Right atrium auricular region (tissue), 2 donors: Measurements from ENCODE around the gene ICA1. TPM values are rescaled to one million over a fixed set of nuclear protein-coding genes. Genes with fewer than 3 reads are reported as not detected.

Experiments used
- DNase-seq: peaks from one replicate; pipeline ENCODE4 v3.0.0-alpha.2; 2019; ENCODE audit warnings: low spot score
- H3K27ac ChIP-seq, 2 donors: fragments of 200-600 bp; sonication (generic); 1 replicate in 1 of 2; 2 replicates in 1 of 2; pipeline ENCODE4 v1.5.1; 2016 to 2019
- H3K27me3 ChIP-seq, 2 donors: fragments of 200-600 bp; sonication (generic); one replicate each; pipeline versions ENCODE4 v1.5.1 to v1.6.0; 2017 to 2019
- H3K36me3 ChIP-seq: fragments of 200-600 bp; sonication (generic); one replicate; pipeline ENCODE4 v1.5.1; 2016
- H3K4me1 ChIP-seq, 2 donors: fragments of 200-600 bp; sonication (generic); one replicate each; pipeline versions ENCODE4 v1.5.1 to v1.6.0; 2017 to 2019
- H3K4me3 ChIP-seq, 2 donors: fragments of 200-600 bp; sonication (generic); 1 replicate in 1 of 2; 2 replicates in 1 of 2; pipeline ENCODE4 v1.5.1; 2017 to 2019; ENCODE audit warnings: mild to moderate bottlenecking in 1 of 2, moderate library complexity in 1 of 2
- H3K9me3 ChIP-seq, 2 donors: fragments of 200-600 bp; sonication (generic); one replicate each; pipeline ENCODE4 v1.5.1; 2019
- CTCF ChIP-seq, 2 donors: fragments of 200-600 bp; sonication (generic); IDR thresholded peaks; one replicate each; pipeline ENCODE4 v1.5.1; 2019; ENCODE audit warnings: antibody characterized with exemption in 2 of 2
- total RNA-seq, 2 donors: library from RNA; depleted of rRNA; stranded (reverse); fragments of >200 nt; gene quantifications; one replicate each; pipeline ENCODE4 v1.1.0, GENCODE V29; 2016

ICA1 gene
- total RNA-seq, 2 donors from 2014 or later = 39.4 to 51.8 TPM

GRCh38 chr7:8151161-8151725 is 110.7 kb downstream of the ICA1 start:
- Histone ChIP-seq H3K27me3 (no peaks in the 10 kb centered on the region), H3K36me3 (no peaks in the 10 kb centered on the region), H3K4me1 (peaks cover 0 to 17% of the 10 kb centered on the region in 2 donors), H3K4me3 (no peak overlapping the region), H3K9me3 (no peaks in the 10 kb centered on the region), H3K27ac (no peak overlapping the region)
- no peak for TF ChIP-seq CTCF (IDR thresholded peaks at IDR 0.05)
- DNase-seq = no peak

GRCh38 chr7:8149222-8149621 is 112.7 kb downstream of the ICA1 start:
- H3K27ac ChIP-seq = no peak overlapping the region
- no peak for DNase-seq
- H3K36me3 ChIP-seq = no peaks in the 10 kb centered on the region
- H3K9me3 ChIP-seq = no peaks in the 10 kb centered on the region
- no peak overlapping the region for H3K4me3 ChIP-seq
- H3K4me1 ChIP-seq = peaks cover 0 to 17% of the 10 kb centered on the region in 2 donors
- H3K27me3 ChIP-seq = no peaks in the 10 kb centered on the region
- no peak for TF ChIP-seq CTCF (IDR thresholded peaks at IDR 0.05)

GRCh38 chr7:8147760-8148463 is 114.1 kb downstream of the ICA1 start:
- H3K4me1 ChIP-seq = peaks cover 0 to 17% of the 10 kb centered on the region in 2 donors
- TF ChIP-seq CTCF (IDR thresholded peaks at IDR 0.05) = no peak
- H3K36me3 ChIP-seq = no peaks in the 10 kb centered on the region
- no peak overlapping the region for H3K27ac ChIP-seq
- DNase-seq = no peak
- H3K9me3 ChIP-seq = no peaks in the 10 kb centered on the region
- H3K4me3 ChIP-seq = no peak overlapping the region
- H3K27me3 ChIP-seq = no peaks in the 10 kb centered on the region

- peaks cover 0 to 17% of the 10 kb centered on the region in 2 donors for H3K4me1 ChIP-seq
- no peak for TF ChIP-seq CTCF (IDR thresholded peaks at IDR 0.05)
- no peaks in the 10 kb centered on the region for H3K27me3 ChIP-seq
- no peak overlapping the region for H3K4me3 ChIP-seq
- no peaks in the 10 kb centered on the region for H3K36me3 ChIP-seq
- H3K27ac ChIP-seq = peak overlapping the region in 1 of 2 donors; percentile 22
- DNase-seq = no peak
- no peaks in the 10 kb centered on the region for H3K9me3 ChIP-seq
Observed at GRCh38 chr7:8146788-8147413, 115.1 kb downstream of the ICA1 start.

GRCh38 chr7:8146106-8146787 is 115.7 kb downstream of the ICA1 start:
- Histone ChIP-seq H3K4me3 (no peak overlapping the region), H3K27ac (no peak overlapping the region), H3K4me1 (peaks cover 0 to 17% of the 10 kb centered on the region in 2 donors), H3K9me3 (no peaks in the 10 kb centered on the region), H3K36me3 (no peaks in the 10 kb centered on the region), H3K27me3 (no peaks in the 10 kb centered on the region)
- TF ChIP-seq CTCF (IDR thresholded peaks at IDR 0.05) = no peak
- no peak for DNase-seq
